ENCODE results near the gene MSANTD2.
A peak's percentile ranks its signal among the peaks of the same experiment; 100 is the strongest.

The MSANTD2 gene

DNA sequence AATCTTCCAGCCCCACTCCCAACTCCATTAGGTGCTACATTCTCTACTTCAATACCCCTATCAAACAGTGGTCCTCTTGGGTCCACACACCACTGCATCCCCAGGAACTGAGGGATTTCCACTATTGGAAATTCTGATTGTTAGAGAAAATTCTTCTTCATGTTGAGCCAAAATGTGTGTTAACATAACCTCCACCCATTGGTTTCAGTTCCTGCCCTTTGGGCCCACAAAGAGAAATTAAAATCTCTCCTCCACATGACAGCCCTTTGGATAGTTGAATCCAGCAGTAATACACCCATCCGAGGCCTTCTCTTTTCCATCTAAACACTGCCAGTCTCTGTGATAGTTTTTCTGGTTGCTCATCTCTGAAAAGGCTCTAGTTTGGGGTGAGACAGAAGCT lies 50.3 kb downstream of the MSANTD2 start:
- H3K4me1 Mint-ChIP-seq, result peaks cover 32 to 41% of the 10 kb centered on the region in 2 donors
- no peak overlapping the region for H3K27ac Mint-ChIP-seq
- no peaks in the 10 kb centered on the region for H3K27me3 Mint-ChIP-seq
- H3K9me3 Mint-ChIP-seq, result no peaks in the 10 kb centered on the region
- DNase-seq, result no peak
- no peak overlapping the region for H3K4me3 Mint-ChIP-seq
- H3K36me3 Mint-ChIP-seq, result peaks cover 0 to 6% of the 10 kb centered on the region in 2 donors
- no peak for ATAC-seq (replicated peaks)

DNA sequence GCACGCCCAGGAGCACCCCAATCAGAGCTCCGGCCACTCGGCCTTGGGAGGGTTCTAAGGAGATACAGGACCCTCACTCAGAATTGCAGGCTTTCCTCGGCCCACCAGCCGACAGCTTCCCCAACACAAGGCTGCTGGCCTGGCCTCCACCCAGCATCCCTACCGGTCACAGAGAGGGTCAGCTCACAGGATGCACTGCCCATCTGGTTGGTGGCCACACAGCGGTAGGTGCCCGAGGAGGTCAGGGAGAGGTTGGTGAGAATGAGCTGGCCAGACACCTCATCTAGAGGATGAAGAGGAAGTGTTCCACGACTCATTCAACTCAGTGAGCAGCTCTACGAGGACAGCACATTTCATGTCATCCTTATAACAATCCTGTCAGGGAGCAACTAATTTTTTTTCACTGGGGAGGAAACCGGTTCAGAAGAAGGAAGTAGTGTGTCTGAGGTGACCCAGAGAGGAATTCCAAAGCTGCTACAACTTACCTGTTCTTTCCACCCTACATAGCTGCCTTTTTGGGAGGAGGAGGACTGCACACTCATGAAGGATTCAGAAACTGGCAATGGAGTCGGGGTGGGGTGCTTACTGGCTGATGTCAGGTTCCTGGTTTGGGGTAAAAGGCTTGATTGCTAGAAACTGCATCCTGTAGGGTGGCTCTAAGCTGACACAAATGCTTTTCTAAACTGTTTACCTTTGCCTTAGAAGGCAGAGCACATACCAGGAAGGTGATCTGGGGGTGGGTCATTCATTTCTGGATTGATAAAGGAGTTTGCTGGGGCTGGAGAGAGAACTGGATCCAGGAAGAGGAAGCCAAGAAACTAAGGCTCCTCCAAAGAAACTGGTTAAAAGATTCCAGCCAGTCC lies 51.5 kb downstream of the MSANTD2 start:
- Mint-ChIP-seq H3K27ac (peak overlapping the region; percentile 56), H3K27me3 (no peaks in the 10 kb centered on the region), H3K9me3 (no peaks in the 10 kb centered on the region), H3K4me3 (no peak overlapping the region), H3K4me1 (peaks cover 32 to 43% of the 10 kb centered on the region in 2 donors), H3K36me3 (peaks cover 0 to 4% of the 10 kb centered on the region in 2 donors)
- DNase-seq (no peak), ATAC-seq (replicated peaks) (no peak)

DNA sequence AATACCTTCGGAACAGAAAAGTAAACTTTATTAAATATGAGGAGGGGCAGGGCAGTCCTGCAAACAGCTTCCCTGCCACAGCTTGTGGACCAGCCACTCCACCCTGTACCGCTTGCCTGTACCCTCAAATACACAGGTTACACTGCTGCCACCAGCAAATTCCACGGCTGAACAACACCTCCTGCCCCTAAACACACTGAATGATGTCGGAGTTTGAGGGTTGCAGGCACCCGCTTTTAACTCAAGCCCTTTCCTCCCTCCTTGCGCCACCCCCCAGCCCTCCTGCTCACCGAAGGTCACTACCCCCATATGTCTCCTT lies 52.1 kb downstream of the MSANTD2 start:
- Mint-ChIP-seq H3K27me3 (no peaks in the 10 kb centered on the region), H3K9me3 (no peaks in the 10 kb centered on the region), H3K36me3 (no peaks in the 10 kb centered on the region), H3K4me3 (no peak overlapping the region), H3K27ac (no peak overlapping the region), H3K4me1 (peaks cover 32 to 43% of the 10 kb centered on the region in 2 donors)
- ATAC-seq (replicated peaks) (no peak), DNase-seq (no peak)

GRCh38 chr11:124747406-124748099 lies 52.7 kb downstream of the MSANTD2 start:
- H3K4me3 Mint-ChIP-seq, result peak overlapping the region in 1 of 2 donors; percentile 93

DNA sequence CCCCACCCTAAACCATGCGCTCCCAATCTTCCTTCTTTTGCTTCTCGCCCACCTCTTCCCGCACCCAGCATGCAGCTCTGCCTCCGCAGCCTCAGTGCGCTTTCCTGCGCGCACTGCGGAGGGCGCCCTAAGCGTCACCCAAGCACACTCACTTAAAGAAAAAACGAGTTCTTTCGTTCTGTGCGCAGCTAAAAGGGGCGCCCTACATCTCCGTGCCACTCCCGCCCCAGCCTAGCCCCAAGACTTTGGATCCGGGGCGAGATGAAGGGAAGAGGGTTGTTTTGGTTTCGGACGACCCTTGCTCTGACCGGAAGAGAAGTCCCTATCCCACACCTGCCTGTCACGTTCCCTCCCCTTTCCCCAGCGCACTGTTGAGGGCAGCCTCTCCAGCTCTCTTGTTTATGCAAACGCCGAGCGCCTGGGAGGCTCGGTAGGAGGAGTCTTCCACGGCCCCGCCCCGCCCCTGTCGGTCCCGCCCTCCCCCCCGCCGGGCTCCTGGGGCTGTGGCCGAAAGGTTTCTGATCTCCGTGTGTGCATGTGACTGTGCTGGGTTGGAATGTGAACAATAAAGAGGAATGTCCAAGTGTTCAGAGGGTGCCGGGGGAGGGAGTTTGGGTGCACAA lies 53.5 kb downstream of the MSANTD2 start:
- ATAC-seq (replicated peaks), result peak; percentile 88 to 90
- peak overlapping the region; percentile 92 to 93 for H3K4me3 Mint-ChIP-seq
- H3K9me3 Mint-ChIP-seq, result no peaks in the 10 kb centered on the region
- peak; percentile 63 for DNase-seq
- no peaks in the 10 kb centered on the region for H3K36me3 Mint-ChIP-seq
- H3K27ac Mint-ChIP-seq, result peak overlapping the region; percentile 49
- peaks cover 30 to 40% of the 10 kb centered on the region in 2 donors for H3K4me1 Mint-ChIP-seq
- H3K27me3 Mint-ChIP-seq, result peaks cover 0 to 3% of the 10 kb centered on the region in 2 donors

More at GRCh38 chr11:124747406-124748099, 52.7 kb downstream of the MSANTD2 start:
- Mint-ChIP-seq H3K4me1 (peaks cover 30 to 39% of the 10 kb centered on the region in 2 donors), H3K27ac (no peak overlapping the region), H3K36me3 (no peaks in the 10 kb centered on the region), H3K9me3 (no peaks in the 10 kb centered on the region), H3K27me3 (no peaks in the 10 kb centered on the region)
- no peak for DNase-seq
- ATAC-seq (replicated peaks), result no peak

- DNase-seq (no peak), ATAC-seq (replicated peaks) (peak; percentile 45 to 49)
- peaks cover 6 to 8% of the 10 kb centered on the region in 2 donors for H3K27me3 Mint-ChIP-seq
- H3K4me3 Mint-ChIP-seq, result peak overlapping the region; percentile 92 to 93
- peak overlapping the region; percentile 49 for H3K27ac Mint-ChIP-seq
- H3K9me3 Mint-ChIP-seq, result no peaks in the 10 kb centered on the region
- H3K36me3 Mint-ChIP-seq, result no peaks in the 10 kb centered on the region
- H3K4me1 Mint-ChIP-seq, result peaks cover 33 to 46% of the 10 kb centered on the region in 2 donors
These were observed 54.2 kb downstream of the MSANTD2 start for GRCh38 chr11:124745835-124746620.

GRCh38 chr11:124745270-124745834 lies 54.9 kb downstream of the MSANTD2 start:
- H3K9me3 Mint-ChIP-seq, result no peaks in the 10 kb centered on the region
- peaks cover 6 to 8% of the 10 kb centered on the region in 2 donors for H3K27me3 Mint-ChIP-seq
- ATAC-seq (replicated peaks) (no peak), DNase-seq (no peak)
- no peaks in the 10 kb centered on the region for H3K36me3 Mint-ChIP-seq
- peaks cover 38 to 50% of the 10 kb centered on the region in 2 donors for H3K4me1 Mint-ChIP-seq
- no peak overlapping the region for H3K27ac Mint-ChIP-seq
- peak overlapping the region; percentile 62 to 92 for H3K4me3 Mint-ChIP-seq

DNA sequence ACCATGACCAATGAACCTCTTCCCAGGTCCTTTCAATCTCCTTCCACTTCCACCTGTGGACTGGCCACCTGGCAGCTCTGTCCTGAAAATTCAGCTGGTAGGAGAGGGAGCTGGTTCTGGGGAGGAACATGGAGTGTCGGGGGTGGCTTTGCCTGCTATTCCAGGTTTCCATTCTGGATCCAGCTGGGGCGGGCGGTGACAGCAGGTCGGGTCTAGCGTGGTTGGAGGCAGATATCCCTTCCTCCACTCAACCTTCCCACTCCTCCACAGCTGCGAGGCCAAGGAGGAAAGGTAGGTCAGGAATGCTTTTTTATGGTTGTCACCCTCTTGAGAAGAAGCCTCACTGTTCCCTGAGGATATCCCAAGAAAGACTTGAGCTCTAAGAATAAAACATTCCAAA lies 57.2 kb downstream of the MSANTD2 start:
- H3K36me3 Mint-ChIP-seq, result no peaks in the 10 kb centered on the region
- H3K27ac Mint-ChIP-seq, result no peak overlapping the region
- H3K9me3 Mint-ChIP-seq, result no peaks in the 10 kb centered on the region
- H3K4me3 Mint-ChIP-seq, result no peak overlapping the region
- H3K4me1 Mint-ChIP-seq, result peaks cover 21 to 46% of the 10 kb centered on the region in 2 donors
- ATAC-seq (replicated peaks) (no peak), DNase-seq (no peak)
- peaks cover 6 to 8% of the 10 kb centered on the region in 2 donors for H3K27me3 Mint-ChIP-seq

DNA sequence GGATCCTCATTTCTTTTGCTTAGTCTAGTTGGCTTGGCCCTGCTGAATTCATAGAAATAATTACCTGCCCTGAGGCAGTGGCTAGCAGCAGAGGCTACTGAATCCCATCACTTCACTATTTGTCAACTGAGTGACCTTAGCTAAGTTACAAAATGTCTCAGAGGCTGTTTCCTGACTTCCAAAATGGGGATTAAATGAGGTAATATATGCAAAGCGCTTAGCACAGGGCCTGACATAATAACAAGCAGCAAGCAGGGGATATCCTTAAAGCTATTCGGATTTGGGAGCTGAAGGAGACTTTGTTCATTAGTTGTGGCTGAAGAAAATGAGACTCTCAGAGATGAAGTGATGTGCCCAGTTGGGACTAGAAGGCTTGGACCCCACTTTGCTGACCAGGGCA lies 57.7 kb downstream of the MSANTD2 start:
- ATAC-seq (replicated peaks), result no peak
- no peak for DNase-seq
- Mint-ChIP-seq H3K36me3 (no peaks in the 10 kb centered on the region), H3K4me3 (no peak overlapping the region), H3K27me3 (peaks cover 6 to 8% of the 10 kb centered on the region in 2 donors), H3K9me3 (no peaks in the 10 kb centered on the region), H3K27ac (no peak overlapping the region), H3K4me1 (peaks cover 21 to 44% of the 10 kb centered on the region in 2 donors)

DNA sequence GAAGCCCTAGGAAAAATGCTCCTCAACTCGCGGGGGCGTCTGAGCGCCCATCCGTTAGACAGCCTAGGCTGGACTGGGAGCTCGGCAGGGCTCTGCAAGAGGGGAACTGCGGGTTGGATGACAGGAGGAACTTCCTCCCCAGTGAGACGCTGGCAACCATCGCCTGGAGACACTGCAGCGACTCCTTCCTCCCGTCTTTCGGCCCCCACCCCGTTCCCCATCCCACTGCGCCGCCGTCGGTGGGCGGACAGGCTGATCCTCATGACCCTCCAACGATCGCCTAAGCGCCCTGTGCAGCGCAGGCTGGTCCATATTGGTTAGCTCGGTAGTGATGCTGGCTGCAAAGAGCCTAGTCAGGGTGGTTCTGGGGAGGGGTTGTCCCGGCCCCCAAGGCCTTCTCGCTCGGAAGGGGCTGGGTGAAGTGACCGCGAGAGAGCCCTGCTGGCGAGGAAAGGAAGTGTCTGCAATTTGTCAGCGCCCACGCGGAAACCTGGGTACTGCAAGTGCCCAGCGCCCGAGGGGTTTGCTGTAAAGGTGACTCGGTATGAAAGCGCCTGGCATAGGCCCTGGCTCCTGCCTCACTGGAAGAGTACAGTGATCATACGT lies 59.8 kb downstream of the MSANTD2 start:
- peak; percentile 50 for DNase-seq
- peaks cover 23 to 47% of the 10 kb centered on the region in 2 donors for H3K4me1 Mint-ChIP-seq
- H3K36me3 Mint-ChIP-seq, result no peaks in the 10 kb centered on the region
- peak overlapping the region; percentile 71 for H3K27ac Mint-ChIP-seq
- peak overlapping the region; percentile 89 to 90 for H3K4me3 Mint-ChIP-seq
- H3K9me3 Mint-ChIP-seq, result no peaks in the 10 kb centered on the region
- peaks cover 6 to 11% of the 10 kb centered on the region in 2 donors for H3K27me3 Mint-ChIP-seq
- ATAC-seq (replicated peaks), result peak; percentile 68 to 72

DNA sequence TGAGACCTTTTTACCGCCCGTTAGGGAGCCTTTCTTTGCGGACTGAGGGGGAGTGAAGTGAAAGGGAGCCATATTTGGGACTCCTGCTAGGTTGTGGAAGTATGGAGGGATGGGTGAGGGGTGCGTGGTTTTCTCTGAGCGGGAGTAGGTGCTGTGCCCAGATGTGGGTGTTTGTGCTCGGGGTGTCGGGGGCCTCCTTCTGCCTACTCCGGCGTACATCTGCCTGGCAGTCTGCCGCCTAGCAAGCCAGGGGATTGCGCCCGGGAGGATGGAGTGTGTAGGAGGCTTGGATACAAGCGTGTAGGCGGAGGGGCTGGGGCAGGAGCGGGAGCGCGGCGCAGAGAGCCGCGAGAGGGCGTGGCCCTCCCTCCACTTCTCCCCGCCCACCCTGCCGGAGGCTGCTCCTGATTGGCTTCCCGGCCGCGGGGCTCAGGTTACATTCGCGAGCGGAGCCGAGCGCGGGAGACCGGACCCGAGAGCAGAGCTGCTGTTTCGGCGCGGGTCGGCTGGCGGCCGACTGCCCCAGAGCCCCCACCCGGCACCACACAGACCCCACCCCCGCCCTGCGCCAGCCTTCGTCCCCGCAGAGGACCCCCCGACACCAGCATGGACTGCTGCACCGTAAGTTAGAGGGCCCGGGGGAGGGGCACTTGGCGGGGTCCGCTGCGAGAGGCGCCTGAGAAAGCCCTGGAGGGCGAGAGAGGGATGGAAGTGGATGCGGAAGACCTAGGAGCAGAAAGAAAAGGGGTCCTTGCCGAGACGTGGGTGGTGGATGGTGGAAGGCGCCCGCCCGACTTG lies 60.5 kb downstream of the MSANTD2 start, which contains the start of gene NRGN:
Gene NRGN (plus strand): TSS at position 464 of the 798 bp plus-strand sequence. CDS start 143 bp downstream, at position 607.
- no peaks in the 10 kb centered on the region for H3K36me3 Mint-ChIP-seq

GRCh38 chr11:124738713-124739478 lies 61.3 kb downstream of the MSANTD2 start:
- DNase-seq (no peak), ATAC-seq (replicated peaks) (no peak)
- Mint-ChIP-seq H3K9me3 (no peaks in the 10 kb centered on the region), H3K36me3 (no peaks in the 10 kb centered on the region), H3K27me3 (peaks cover 6 to 11% of the 10 kb centered on the region in 2 donors), H3K4me1 (peaks cover 20 to 41% of the 10 kb centered on the region in 2 donors), H3K27ac (no peak overlapping the region), H3K4me3 (peak overlapping the region; percentile 89 to 90)

More for the DNA sequence above, 60.5 kb downstream of the MSANTD2 start, which contains the start of gene NRGN:
- peak; percentile 72 for DNase-seq
- peaks cover 20 to 41% of the 10 kb centered on the region in 2 donors for H3K4me1 Mint-ChIP-seq
- H3K9me3 Mint-ChIP-seq, result no peaks in the 10 kb centered on the region
- peak within 1 kb of the TSS; percentile 89 to 90 for H3K4me3 Mint-ChIP-seq
- H3K27me3 Mint-ChIP-seq, result peaks cover 6 to 11% of the 10 kb centered on the region in 2 donors
- H3K27ac Mint-ChIP-seq, result peak within 1 kb of the TSS; percentile 71
- ATAC-seq (replicated peaks), result peak; percentile 93

Data from stimulated activated naive B cell treated with anti-CD40 and anti-IgM and Interleukin-4, amounts not matched to agents 10 μg/mL and 1 μg/mL and 100 μg/mL, for 72 hours (primary cell).